Measurements from ENCODE around the gene ZBED4.
A peak's percentile ranks its signal among the peaks of the same experiment; 100 is the strongest.

The ZBED4 gene, protein sequence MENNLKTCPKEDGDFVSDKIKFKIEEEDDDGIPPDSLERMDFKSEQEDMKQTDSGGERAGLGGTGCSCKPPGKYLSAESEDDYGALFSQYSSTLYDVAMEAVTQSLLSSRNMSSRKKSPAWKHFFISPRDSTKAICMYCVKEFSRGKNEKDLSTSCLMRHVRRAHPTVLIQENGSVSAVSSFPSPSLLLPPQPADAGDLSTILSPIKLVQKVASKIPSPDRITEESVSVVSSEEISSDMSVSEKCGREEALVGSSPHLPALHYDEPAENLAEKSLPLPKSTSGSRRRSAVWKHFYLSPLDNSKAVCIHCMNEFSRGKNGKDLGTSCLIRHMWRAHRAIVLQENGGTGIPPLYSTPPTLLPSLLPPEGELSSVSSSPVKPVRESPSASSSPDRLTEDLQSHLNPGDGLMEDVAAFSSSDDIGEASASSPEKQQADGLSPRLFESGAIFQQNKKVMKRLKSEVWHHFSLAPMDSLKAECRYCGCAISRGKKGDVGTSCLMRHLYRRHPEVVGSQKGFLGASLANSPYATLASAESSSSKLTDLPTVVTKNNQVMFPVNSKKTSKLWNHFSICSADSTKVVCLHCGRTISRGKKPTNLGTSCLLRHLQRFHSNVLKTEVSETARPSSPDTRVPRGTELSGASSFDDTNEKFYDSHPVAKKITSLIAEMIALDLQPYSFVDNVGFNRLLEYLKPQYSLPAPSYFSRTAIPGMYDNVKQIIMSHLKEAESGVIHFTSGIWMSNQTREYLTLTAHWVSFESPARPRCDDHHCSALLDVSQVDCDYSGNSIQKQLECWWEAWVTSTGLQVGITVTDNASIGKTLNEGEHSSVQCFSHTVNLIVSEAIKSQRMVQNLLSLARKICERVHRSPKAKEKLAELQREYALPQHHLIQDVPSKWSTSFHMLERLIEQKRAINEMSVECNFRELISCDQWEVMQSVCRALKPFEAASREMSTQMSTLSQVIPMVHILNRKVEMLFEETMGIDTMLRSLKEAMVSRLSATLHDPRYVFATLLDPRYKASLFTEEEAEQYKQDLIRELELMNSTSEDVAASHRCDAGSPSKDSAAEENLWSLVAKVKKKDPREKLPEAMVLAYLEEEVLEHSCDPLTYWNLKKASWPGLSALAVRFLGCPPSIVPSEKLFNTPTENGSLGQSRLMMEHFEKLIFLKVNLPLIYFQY

DNA sequence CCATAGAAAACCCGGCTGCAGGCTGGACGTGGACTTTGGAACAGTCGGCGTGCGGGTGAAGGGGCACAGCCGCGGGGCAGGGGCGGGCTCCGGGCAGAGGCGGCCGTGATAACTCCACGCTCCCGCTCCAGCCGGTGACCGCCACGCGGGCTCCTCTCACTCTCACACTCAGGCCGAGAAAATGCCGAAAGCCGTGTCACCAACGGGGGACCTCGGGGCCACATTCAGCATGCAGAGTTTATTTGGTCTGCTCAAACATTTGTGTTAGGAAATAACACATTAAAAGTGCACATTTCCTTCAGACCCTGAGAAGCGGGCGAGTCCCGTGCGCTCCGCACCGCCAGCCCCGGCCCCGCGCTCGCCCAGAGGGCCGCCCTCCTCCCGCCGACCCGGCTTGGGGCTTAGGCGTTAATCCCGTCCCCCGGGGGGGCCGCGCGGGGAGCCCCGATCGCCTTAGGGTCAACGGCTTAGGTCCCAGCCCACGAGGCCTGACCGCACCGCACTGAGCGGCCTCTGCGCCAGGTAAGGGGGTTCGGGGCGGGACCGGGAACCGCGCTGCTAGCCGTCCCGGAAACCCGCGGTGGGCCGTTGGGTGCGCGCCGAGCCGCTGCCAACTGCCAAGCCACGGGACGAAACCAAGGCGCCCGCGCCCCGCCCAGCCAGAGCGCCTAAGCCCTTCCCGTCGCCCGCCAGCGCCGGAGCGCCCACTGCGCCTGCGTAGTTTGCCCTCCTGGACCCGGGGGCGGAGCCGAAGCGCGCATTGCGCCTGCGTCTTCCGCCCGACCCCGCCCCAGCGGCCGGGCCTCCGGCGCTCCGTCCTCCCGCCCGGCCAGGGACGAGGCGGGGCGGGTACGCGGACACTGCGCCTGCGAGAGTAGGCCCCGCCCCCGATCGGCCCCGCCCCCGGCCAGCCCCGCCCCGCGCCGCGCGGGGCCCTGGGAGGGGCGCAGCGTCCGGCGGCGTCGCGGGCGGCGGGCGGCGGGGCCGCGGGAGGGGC is at the start of gene ZBED4:
Gene ZBED4, plus strand, starts transcription at position 947 of the 997 bp plus-strand sequence. CDS start 29,819 bp downstream, outside the sequence.
- H3K27me3 Mint-ChIP-seq (ENCODE audit: low read depth, poor library complexity), result peaks cover 48% of the 10 kb centered on the region
- peaks cover 2% of the 10 kb centered on the region for H3K36me3 Mint-ChIP-seq (ENCODE audit: low read depth)
- peaks cover 36% of the 10 kb centered on the region for H3K4me1 Mint-ChIP-seq
- peak within 1 kb of the TSS; percentile 96 for H3K27ac Mint-ChIP-seq
- DNase-seq, result peak; percentile 99
- no peaks in the 10 kb centered on the region for H3K9me3 Mint-ChIP-seq
- TF ChIP-seq, protein P1, sequence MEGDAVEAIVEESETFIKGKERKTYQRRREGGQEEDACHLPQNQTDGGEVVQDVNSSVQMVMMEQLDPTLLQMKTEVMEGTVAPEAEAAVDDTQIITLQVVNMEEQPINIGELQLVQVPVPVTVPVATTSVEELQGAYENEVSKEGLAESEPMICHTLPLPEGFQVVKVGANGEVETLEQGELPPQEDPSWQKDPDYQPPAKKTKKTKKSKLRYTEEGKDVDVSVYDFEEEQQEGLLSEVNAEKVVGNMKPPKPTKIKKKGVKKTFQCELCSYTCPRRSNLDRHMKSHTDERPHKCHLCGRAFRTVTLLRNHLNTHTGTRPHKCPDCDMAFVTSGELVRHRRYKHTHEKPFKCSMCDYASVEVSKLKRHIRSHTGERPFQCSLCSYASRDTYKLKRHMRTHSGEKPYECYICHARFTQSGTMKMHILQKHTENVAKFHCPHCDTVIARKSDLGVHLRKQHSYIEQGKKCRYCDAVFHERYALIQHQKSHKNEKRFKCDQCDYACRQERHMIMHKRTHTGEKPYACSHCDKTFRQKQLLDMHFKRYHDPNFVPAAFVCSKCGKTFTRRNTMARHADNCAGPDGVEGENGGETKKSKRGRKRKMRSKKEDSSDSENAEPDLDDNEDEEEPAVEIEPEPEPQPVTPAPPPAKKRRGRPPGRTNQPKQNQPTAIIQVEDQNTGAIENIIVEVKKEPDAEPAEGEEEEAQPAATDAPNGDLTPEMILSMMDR (IDR thresholded peaks at IDR 0.05), result no peak
- peak within 1 kb of the TSS; percentile 95 for H3K4me3 Mint-ChIP-seq

DNA sequence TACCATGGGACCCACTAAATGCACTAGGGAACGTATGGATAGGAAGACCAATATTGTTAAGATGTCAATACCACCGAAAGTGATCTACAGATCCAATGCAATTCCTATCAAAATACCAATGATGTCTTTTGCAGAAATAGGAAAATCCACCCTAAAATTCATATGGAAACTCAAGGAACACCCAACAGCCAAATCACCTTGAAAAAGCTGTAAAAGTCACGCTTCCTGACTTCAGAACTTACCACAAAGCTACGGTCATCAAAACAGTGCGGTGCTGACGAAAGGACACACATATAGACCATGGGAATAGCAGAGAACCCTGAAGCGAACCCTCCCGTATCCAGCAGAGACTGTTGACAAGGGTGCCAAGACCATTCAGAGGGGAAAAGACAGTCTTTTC is 46.5 kb upstream of the ZBED4 start:
- H3K4me1 Mint-ChIP-seq, result peaks cover 5% of the 10 kb centered on the region
- peaks cover 3% of the 10 kb centered on the region for H3K27me3 Mint-ChIP-seq (ENCODE audit: low read depth, poor library complexity)
- DNase-seq, result no peak
- H3K9me3 Mint-ChIP-seq, result peaks cover 45% of the 10 kb centered on the region
- TF ChIP-seq, protein P1 (IDR thresholded peaks at IDR 0.05), result no peak
- H3K27ac Mint-ChIP-seq, result no peak overlapping the region
- no peak overlapping the region for H3K4me3 Mint-ChIP-seq
- peaks cover 81% of the 10 kb centered on the region for H3K36me3 Mint-ChIP-seq (ENCODE audit: low read depth)

DNA sequence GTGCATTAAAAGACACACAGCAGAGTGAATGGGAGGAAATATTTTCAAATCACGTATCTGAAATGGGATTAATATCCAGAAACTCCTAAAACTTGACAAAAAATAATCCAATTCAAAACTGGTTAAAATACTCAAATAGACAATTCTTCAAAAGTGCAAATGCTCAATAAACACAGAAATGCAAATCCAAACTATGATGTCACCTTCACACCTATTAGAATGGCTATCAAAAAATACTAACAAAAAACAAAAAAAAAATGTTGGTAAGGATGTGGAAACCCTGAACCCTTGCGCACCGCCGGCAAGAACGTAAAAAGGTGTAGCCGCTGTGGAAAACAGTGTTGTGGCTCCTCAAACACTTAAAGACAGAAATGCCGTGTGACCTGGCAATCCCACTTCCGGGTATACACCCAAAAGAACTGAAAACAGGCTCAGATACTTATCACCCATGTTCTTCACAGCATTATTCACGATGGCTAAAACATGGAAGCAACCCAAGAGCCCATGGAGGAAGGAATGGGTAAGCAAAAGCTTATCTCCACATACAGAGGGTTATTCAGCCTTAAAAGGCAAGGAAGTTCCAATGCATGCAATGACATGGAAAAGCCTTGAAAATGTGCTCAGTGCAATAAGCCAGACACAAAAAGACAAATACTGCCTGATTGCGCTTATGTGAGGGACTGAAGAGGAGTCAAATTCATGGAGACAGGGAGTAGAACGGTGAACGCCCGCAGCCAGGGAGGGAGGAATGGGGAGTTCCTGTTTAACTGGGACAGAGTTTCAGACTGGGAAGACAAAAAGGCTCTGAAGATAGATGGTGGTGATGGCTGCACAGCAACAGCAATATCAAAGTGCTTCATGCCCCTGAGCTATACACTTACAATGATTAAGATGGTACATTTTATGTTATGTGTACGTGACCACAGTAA is 45.6 kb upstream of the ZBED4 start:
- peaks cover 85% of the 10 kb centered on the region for H3K36me3 Mint-ChIP-seq (ENCODE audit: low read depth)
- no peak for DNase-seq
- H3K9me3 Mint-ChIP-seq, result peaks cover 45% of the 10 kb centered on the region
- no peak overlapping the region for H3K27ac Mint-ChIP-seq
- no peak overlapping the region for H3K4me3 Mint-ChIP-seq
- peaks cover 5% of the 10 kb centered on the region for H3K4me1 Mint-ChIP-seq
- TF ChIP-seq, protein P1 (IDR thresholded peaks at IDR 0.05), result no peak
- H3K27me3 Mint-ChIP-seq (ENCODE audit: low read depth, poor library complexity), result peaks cover 3% of the 10 kb centered on the region

DNA sequence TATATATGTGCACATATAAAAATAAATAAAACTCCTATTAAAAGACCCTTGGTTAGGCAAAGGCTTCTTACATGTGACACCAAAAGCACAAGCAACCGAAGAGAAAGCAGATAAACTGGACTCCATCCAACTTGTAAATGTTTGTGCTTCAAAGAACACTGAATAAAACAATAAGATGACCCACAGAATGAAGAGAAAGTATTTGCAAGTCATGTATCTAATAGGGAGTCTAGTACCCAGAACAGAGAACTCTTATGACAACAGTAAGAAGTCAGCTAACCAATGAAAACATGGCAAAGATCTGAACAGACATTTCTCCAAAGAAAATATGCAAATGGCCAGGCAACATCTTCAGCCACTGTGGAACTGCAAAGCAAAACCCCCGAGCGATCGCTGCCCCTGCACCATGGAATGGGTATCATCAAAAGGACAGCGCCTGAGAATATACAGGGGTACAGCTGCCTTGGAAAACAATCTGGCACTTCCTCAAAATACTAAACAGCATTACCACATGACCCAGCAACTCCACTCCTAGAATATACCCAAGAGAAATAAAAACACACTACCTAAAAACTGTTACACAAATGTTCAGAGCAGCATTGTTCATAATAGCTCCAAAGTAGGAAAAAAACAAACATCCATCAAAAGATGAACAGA is 43.2 kb upstream of the ZBED4 start:
- Mint-ChIP-seq H3K27ac (no peak overlapping the region), H3K36me3 (ENCODE audit: low read depth) (peaks cover 87% of the 10 kb centered on the region), H3K4me1 (peaks cover 7% of the 10 kb centered on the region), H3K27me3 (ENCODE audit: low read depth, poor library complexity) (peaks cover 3% of the 10 kb centered on the region), H3K4me3 (no peak overlapping the region), H3K9me3 (peaks cover 45% of the 10 kb centered on the region)
- TF ChIP-seq, protein P1 (IDR thresholded peaks at IDR 0.05), result no peak
- DNase-seq, result no peak
